OCI-LY1 (cell line): ENCODE results near the gene MRPS30.

Experiments
- H2AFZ ChIP-seq: fragments of 200-600 bp; sonication (generic), shearing (Covaris generic); 2 replicates; pipeline ENCODE4 v1.6.0; 2014; ENCODE audit warnings: antibody characterized with exemption, mild to moderate bottlenecking, low read length
- H3F3A ChIP-seq: fragments of 200-600 bp; sonication (generic), shearing (Covaris generic); 2 replicates; pipeline ENCODE4 v1.6.0; 2014; ENCODE audit warnings: mild to moderate bottlenecking, antibody characterized with exemption, low read length, moderate library complexity; ENCODE audit not compliant: insufficient read depth
- H3K27ac ChIP-seq: fragments of 200-600 bp; sonication (generic); 2 replicates; pipeline ENCODE4 v1.5.1; 2014; ENCODE audit warnings: low read length, mixed run types, mild to moderate bottlenecking, low read depth; ENCODE audit not compliant: poor library complexity, severe bottlenecking
- H3K27me3 ChIP-seq: fragments of 200-600 bp; sonication (generic); 2 replicates; pipeline ENCODE4 v1.6.0; 2014; ENCODE audit warnings: antibody characterized with exemption, mild to moderate bottlenecking, low read length, moderate library complexity; ENCODE audit not compliant: insufficient read depth
- H3K36me3 ChIP-seq: fragments of 200-600 bp; sonication (generic); 2 replicates; pipeline ENCODE4 v1.6.1; 2014; ENCODE audit warnings: mild to moderate bottlenecking, antibody characterized with exemption, low read length, moderate library complexity, mixed read lengths; ENCODE audit not compliant: insufficient read depth
- H3K4me1 ChIP-seq: fragments of 200-600 bp; sonication (generic); 2 replicates; pipeline ENCODE4 v1.5.1; 2014; ENCODE audit warnings: mild to moderate bottlenecking, low read length, moderate library complexity; ENCODE audit not compliant: insufficient read depth, severe bottlenecking
- H3K4me2 ChIP-seq: fragments of 200-600 bp; sonication (generic), shearing (Covaris generic); 2 replicates; pipeline ENCODE4 v1.6.1; 2014; ENCODE audit warnings: low read length
- H3K4me3 ChIP-seq: fragments of 200-600 bp; sonication (generic); 2 replicates; pipeline ENCODE4 v1.5.1; 2014; ENCODE audit warnings: low read length, low read depth, mild to moderate bottlenecking, mixed read lengths; ENCODE audit not compliant: poor library complexity, severe bottlenecking
- H3K79me2 ChIP-seq: fragments of 200-600 bp; shearing (Covaris generic); 2 replicates; pipeline ENCODE4 v1.6.1; 2016; ENCODE audit warnings: mixed run types, low read length, mixed read lengths; ENCODE audit not compliant: insufficient read depth
- H3K9ac ChIP-seq: fragments of 200-600 bp; sonication (generic), shearing (Covaris generic); 2 replicates; pipeline ENCODE4 v1.6.1; 2014; ENCODE audit warnings: mild to moderate bottlenecking, low read length, mixed read lengths
- H3K9me2 ChIP-seq: fragments of 200-600 bp; sonication (generic), shearing (Covaris generic); 2 replicates; pipeline ENCODE4 v1.6.1; 2014; ENCODE audit warnings: low read depth, mild to moderate bottlenecking, low read length, mixed read lengths
- H3K9me3 ChIP-seq: fragments of 200-600 bp; shearing (Covaris generic); 2 replicates; pipeline ENCODE4 v1.6.1; 2014; ENCODE audit warnings: low read length, mixed read lengths
- H4K20me1 ChIP-seq: fragments of 200-600 bp; sonication (generic), shearing (Covaris generic); 2 replicates; pipeline ENCODE4 v1.6.0; 2016; ENCODE audit warnings: mild to moderate bottlenecking, low read length; ENCODE audit not compliant: insufficient read depth
- CTCF ChIP-seq: fragments of 200-600 bp; sonication (generic), shearing (Covaris generic); IDR thresholded peaks from 2 replicates; pipeline ENCODE4 v1.5.1; 2017; ENCODE audit warnings: mild to moderate bottlenecking, antibody characterized with exemption, low read length, moderate library complexity, mixed read lengths
- EZH2 ChIP-seq: fragments of 200-600 bp; sonication (generic), shearing (Covaris generic); IDR thresholded peaks from 2 replicates; pipeline ENCODE4 v1.8.0; 2017; ENCODE audit warnings: borderline replicate concordance, mixed run types, mild to moderate bottlenecking, antibody characterized with exemption, low read length, moderate library complexity, mixed read lengths

The MRPS30 gene

GRCh38 chr5:44845777-44846176, 37.0 kb downstream of the MRPS30 start:
- Histone ChIP-seq H3K4me3 (no peak overlapping the region), H3K27ac (no peak overlapping the region), H3K4me1 (no peaks in the 10 kb centered on the region), H4K20me1 (no peaks in the 10 kb centered on the region), H3F3A (no peaks in the 10 kb centered on the region), H3K79me2 (no peaks in the 10 kb centered on the region), H3K27me3 (no peaks in the 10 kb centered on the region), H3K9me3 (no peaks in the 10 kb centered on the region), H2AFZ (no peak overlapping the region), H3K36me3 (no peaks in the 10 kb centered on the region), H3K9ac (no peak overlapping the region), H3K9me2 (no peaks in the 10 kb centered on the region), H3K4me2 (no peak overlapping the region)
- no peak for TF ChIP-seq CTCF
- no peak for TF ChIP-seq EZH2

GRCh38 chr5:44847206-44847852, 38.6 kb downstream of the MRPS30 start:
- H3K4me3 ChIP-seq, result no peak overlapping the region
- no peaks in the 10 kb centered on the region for H3K9me3 ChIP-seq
- H3K9me2 ChIP-seq, result no peaks in the 10 kb centered on the region; the same call in 1 of the 2 replicates
- H3K4me1 ChIP-seq, result no peaks in the 10 kb centered on the region
- H3K36me3 ChIP-seq, result no peaks in the 10 kb centered on the region
- H3K9ac ChIP-seq, result no peak overlapping the region
- no peaks in the 10 kb centered on the region for H4K20me1 ChIP-seq
- no peaks in the 10 kb centered on the region for H3K27me3 ChIP-seq
- no peaks in the 10 kb centered on the region for H3F3A ChIP-seq
- H2AFZ ChIP-seq, result no peak overlapping the region
- no peak for TF ChIP-seq EZH2
- no peak for TF ChIP-seq CTCF
- H3K27ac ChIP-seq, result no peak overlapping the region
- H3K4me2 ChIP-seq, result no peak overlapping the region
- H3K79me2 ChIP-seq, result no peaks in the 10 kb centered on the region

DNA sequence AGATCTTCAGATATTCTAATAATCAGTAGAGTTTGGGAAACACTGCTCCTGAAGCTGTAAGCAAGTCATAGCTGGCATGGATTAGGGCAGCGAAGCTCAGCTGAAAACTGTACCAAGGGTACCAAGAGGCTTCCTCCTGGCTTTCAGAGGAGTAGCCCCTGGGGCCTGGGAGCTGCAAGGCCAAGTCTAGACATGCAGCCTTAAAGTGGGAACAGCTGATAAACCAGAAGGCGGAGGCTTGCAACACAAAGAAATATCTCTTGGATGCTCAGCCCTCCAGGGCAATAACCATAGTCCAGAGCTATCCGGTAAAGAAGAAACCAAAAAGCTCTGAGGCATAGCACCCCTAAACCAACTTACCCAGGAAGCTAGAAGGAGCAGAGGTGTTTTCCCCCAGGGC, 51.5 kb downstream of the MRPS30 start:
- Histone ChIP-seq H3K9ac (no peak overlapping the region), H3K4me1 (no peaks in the 10 kb centered on the region), H3K27me3 (no peaks in the 10 kb centered on the region), H3K36me3 (no peaks in the 10 kb centered on the region), H4K20me1 (no peaks in the 10 kb centered on the region), H3K4me2 (no peak overlapping the region), H3K79me2 (no peaks in the 10 kb centered on the region), H3K27ac (no peak overlapping the region), H3K9me3 (no peaks in the 10 kb centered on the region), H3K4me3 (no peak overlapping the region), H3K9me2 (no peaks in the 10 kb centered on the region), H3F3A (no peaks in the 10 kb centered on the region), H2AFZ (no peak overlapping the region)
- no peak for TF ChIP-seq EZH2
- TF ChIP-seq CTCF, result no peak
